Erythroblast (primary cell): ENCODE results near the gene PTPRC.

ENCODE experiments used
- DNase-seq, 2 experiments: peaks; one replicate each; lab custom pipeline; 2025; lab: John Stamatoyannopoulos, UW
- GATA1 ChIP-seq: IDR thresholded peaks from 2 replicates; pipeline ENCODE4 v1.6.1; 2011; ENCODE audit warnings: low read depth, mild to moderate bottlenecking, control low read depth, low read length, moderate library complexity
- POLR2A ChIP-seq: IDR thresholded peaks from 2 replicates; pipeline ENCODE4 v1.6.1; 2011; ENCODE audit warnings: mild to moderate bottlenecking, low read length

The PTPRC gene

DNA sequence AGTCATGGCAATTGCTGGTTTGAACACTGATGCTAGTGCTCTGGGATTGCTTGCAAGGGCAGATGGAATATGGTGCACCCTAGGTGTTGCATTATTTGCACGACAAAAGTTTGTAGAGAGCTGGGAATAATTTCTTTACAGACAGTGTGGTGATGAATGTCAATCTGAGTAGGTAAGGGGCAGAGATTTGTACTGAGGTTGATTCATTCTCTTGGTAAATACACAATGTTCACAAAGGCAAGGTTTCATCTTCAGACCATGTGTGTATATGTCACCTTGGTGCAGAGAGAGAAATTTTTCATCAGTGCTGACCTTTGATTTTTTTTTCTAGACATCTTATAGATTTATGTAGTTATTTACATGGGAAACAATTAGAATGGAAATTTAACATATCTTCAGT is 5.0 kb downstream of the PTPRC start:
- DNase-seq: no peak
- TF ChIP-seq POLR2A (no peak), GATA1 (no peak)

DNA sequence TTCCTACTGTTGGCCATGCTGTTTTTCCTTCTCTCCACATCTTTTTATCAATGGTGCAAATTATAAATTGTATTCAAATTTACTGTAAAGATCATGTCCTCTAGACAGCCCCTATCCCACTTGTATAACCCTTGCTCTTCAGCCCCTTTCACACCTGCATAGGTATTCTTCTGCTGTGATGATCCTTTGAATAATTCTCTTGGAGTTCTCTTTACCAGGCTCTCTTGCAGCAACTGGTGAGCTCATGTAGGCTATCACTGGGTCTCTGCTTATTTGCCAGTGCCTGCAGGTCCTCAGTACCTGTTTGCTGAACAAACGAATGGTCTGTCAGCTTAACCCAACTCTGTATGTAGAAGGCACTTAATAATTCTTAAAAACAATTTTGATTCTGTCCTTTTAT is 8.2 kb downstream of the PTPRC start:
- TF ChIP-seq POLR2A (no peak), GATA1 (no peak)
- no peak for DNase-seq

DNA sequence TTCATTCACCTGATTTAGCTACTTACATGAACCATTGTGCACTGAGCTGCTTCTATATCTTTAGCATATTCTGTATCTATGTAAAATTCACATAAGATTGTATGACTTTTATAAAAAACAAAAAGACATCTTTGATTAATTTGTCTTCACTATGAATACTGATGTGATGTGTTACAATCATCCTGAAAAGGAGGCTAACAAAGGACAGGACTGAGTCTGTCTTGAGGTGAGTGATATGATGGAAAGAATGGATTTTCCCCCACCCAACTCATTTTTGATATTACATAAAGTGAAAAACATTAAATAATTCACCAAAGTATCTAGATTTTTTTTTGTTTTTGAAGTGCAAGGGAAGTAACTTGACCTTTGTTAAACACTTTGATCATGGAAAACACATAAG is 9.8 kb downstream of the PTPRC start:
- no peak for DNase-seq
- TF ChIP-seq GATA1 (no peak), POLR2A (no peak)

DNA sequence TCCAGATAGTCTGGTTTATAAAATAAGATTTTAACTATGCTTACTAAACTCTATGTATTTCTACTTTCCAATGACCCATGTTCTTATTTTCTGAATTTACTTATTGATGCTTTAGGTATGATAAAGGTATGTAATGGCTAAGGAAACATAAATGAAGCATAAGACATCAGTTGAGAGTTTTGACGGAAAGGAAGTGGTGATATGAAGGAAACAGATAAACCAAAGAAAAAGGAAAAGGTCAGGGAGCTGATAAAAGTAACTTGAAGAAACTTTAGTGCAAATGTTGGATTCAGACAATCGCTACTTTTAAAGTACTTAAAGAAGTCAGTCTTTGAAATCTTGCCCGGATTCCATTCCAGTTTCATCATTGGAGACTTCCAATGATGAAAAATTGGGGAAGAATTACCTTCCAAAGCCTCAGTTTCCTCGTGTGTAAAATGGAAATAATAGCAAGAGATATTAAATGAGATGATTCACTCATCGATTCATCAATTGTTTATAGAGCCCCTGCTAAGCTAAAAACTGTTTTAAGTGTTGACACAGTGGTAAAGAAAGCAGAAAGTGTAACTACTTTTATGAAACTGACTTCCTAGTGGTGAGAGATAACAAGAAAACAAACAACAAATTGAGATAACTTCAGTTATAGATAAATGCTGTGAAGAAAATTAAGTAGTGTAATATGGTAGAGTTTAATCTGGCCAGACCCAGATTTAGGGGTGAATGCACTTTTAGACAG is 10.6 kb downstream of the PTPRC start:
- TF ChIP-seq POLR2A: no peak
- no peak for TF ChIP-seq GATA1
- no peak for DNase-seq

DNA sequence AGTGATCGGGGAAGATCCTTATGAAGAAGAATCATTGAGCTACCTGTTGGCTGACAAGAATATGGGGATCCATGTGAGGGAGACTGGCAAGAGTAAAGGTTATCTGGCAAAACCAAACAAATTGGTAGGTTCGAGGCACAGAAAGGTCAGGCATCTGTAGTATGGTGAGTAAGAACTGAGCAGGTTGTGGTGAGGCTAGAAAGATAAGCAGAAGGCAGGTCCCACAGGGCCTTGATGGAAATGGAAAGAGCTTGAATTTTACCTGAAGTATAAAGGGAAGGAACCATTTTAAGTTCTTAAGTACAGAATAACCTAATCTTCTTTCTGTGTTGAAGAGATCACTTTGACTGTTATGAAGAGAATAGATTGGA is 11.1 kb downstream of the PTPRC start:
- DNase-seq: no peak
- TF ChIP-seq GATA1: no peak
- TF ChIP-seq POLR2A: no peak

DNA sequence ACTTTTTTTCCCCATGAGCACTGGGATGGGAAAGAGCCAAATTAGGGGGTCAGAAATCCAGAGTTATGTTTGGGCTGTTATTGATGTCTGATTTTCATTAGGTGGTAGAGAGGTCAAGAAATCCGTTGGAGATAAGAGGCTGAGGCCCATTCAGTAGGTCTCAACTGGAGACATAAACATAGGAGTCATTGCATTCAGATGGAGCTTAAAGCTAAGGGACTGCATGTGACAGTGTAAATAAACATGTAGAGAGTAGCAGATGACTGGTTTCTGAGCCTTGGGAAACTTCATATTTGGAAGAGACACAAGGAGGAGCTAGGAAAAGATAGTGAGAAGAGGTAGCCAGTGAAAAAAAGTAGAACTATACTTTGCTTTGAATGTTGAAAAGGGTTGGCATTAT is 11.7 kb downstream of the PTPRC start:
- TF ChIP-seq POLR2A: no peak
- no peak for DNase-seq

DNA sequence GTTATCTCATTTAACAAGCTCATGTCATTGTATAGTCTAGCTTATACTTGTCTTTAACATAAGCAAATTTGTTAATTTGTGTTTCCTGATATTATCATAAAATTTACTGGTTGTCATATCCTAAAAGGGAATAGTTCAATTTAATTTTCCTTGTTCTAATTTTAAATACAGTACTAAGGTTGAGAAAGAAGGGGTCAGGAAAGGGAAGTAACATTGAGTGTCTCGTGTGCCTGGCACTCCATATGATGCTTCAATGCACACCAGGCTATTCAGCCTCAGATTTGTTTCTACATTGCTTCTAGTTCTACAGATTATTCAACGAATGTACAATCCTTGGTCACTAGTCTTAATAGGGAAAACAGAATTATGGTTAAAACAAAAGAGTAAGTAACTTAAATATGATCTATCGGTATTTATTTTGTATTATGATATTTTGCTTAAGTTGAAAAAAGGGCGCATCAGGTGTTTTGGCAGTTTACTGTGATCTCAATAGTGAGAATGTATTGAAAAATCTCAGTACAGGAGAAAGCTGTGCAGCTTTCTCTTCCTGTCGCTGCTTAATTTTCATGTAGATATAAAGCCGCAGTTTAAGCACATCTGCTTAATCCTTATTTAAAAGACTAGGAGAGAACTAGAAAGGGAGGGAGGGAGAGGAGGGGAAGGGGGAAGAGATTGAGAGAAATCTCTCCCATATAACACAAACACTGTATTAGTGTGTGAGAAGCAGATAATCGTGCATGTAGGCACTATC is 13.0 kb downstream of the PTPRC start:
- no peak for TF ChIP-seq POLR2A
- TF ChIP-seq GATA1: no peak
- DNase-seq: no peak

DNA sequence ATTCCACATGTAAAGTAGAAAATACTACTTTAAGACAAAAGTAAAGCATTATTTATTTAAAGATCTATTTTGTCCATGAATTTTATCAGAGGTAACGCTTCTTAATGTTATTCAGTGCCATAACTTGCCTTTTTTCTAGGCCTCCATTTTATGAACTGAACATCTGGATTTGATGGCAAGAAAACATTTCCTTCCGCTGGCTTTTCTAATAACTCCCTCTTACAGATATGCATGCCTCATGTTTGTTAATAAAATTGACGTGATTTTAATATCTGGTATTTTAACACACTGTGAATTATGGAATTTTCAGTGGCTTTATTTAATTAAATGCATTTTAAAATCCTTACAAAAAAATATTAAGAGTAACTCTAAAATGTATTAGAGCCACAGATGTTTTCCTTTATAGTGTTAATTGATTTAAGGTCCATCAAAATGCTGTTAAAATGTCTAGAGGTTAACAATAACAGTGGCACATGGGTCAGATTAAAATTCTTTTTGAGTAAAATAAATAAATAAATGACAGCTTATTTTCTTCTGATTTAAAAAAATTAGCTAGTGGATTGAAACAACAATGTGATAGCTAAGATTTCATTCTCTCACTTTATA is 15.1 kb downstream of the PTPRC start:
- TF ChIP-seq GATA1 (no peak), POLR2A (no peak)

DNA sequence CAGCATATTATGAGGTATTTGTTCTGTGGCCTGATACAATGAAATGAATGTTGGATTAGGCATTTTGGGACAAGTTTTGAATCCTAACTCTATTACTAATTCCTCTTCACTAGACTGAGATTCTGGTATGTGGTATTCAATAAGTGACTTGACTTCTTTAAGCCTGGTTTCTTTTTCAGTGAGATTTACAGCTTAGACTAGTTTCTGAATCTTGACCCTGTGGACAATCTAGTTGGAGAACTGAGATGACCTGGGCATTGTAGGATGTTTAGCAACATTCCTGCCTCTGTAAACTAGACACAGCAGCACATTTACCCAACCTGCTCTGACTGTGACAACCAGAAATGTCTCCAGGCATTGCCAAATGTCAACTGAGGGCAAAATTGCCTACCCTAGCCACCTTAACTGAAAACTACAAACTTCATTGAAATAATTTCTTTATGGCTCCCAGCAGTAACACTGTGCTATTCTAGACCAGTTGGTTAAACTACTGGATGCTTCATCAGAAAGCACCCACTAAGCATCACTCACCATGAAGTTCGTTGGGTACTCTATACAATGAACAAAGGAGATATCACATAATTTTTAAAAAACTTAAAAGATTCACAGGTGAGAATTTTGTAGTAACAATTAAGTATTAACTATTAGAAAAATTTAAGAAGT is 16.8 kb downstream of the PTPRC start:
- TF ChIP-seq GATA1: no peak
- no peak for TF ChIP-seq POLR2A
- no peak for DNase-seq

More for the DNA sequence above, 15.1 kb downstream of the PTPRC start:
- no peak for DNase-seq

DNA sequence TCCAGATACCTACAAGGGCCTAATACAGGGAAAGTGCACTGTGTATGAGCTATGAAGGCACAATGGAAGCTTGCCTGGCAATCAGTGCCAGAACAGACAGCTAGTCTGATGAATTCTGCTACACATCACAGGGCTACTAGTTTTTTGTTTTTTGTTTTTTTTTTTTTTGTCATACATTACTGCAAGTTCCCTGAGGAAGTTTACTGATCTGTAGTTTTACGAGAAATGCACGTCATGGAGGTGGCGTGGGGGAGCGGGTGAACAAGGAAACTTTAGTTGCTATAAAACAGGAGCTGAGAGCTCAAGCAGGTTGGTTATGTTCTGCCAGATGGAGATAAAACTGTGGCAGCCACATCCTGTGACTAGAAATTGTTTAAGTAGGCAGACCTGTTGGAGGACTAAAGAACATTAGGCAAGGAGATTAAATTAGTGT is 17.7 kb downstream of the PTPRC start:
- TF ChIP-seq GATA1: no peak
- TF ChIP-seq POLR2A: peak; percentile 16
- peak; percentile 7 to 31 for DNase-seq

DNA sequence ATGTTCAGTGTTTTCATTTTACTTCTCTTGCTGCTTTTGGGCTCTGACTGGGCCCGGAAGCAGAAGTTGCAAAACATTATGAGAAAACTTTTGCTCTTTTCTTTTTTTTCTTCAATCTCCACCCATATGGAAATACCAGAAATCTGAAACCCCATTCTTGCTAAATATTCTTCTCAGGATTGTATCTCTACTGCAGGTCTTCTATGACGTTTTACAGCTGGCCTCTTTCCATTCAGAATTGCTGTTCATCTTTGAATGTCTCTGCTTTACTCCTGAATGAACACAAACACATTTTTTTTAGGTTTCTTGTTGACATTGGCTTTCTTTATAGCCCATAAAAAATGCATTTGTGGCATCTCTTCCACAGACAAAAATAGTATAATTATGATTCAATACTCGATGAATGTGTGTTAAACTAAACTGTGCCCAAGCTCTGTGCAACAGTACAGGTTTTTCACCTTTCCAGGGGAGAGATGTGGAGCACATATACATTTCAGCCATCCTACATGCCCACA is 18.8 kb downstream of the PTPRC start:
- TF ChIP-seq POLR2A (no peak), GATA1 (no peak)
- DNase-seq: no peak

DNA sequence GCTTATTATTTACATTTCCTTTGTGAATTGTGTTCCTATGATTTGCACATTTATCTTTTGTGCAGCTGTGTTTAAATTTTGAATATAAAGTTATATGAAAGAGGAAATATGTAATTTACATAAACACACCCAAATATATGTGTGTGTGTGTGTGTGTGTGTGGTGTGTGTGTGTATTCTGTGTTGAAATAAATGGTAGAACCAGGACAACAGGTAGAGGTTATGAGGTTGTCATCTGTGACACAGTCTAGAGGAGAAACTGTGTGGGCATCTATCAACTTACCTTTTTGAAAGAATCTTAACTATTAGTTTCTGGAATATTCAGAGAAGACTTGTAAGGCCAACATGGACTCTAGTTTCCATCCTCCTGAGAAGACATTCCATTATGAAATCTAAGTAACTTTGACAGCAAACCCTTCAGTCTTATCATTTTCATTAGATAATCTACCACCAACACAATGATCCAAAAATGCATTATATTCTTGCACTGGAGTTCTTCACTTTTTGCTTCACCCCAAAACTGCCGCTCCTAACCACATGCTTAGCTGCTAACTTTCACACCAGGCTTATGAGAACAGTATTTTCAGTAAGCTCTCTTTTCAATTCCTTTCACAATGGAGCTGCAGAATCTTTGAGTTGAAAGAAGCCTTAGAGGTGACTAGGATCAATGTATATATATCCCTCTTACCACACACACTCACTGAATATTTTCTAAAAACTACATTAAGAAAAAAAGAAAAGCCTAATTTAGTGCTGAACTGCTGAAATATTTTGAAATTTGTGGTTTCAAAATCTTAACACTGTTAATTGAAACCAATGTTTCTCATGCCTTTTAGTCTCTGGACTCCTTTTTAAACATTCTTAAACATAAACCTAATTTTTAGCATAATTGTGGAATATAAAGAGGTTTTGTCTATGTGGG is 21.8 kb downstream of the PTPRC start:
- TF ChIP-seq GATA1: no peak
- DNase-seq: no peak

DNA sequence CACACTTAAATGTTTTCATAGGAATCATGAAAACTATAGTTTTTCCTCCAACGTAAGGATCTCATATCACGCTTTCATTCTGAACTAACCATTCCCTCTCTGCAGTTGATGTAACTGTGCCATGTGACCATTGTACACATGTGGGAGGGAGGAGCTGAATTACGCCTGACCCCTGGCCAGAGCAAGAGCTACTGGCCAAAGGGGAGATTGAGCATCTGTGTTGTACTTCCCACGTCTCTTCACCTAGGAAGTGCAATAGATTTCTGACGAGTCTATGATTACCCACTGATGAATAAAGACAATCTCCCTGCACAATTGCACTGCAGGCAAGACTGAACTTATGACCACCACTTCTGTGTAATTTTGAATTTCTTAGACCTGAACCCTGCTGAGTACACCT is 24.0 kb downstream of the PTPRC start:
- no peak for DNase-seq
- TF ChIP-seq POLR2A: no peak
- no peak for TF ChIP-seq GATA1
